OCI-M2 (cell line): ENCODE measurements around the gene NUPR1.
"Not testable (repeated sequence)": the region's sequence is repeated elsewhere in the genome, so short reads cannot be mapped to it uniquely, and the experiment has no call there.

ENCODE experiments used
- DNase-seq: peaks from one replicate; lab custom pipeline; 2025; ENCODE audit not compliant: unreplicated experiment; lab: John Stamatoyannopoulos, UW

NUPR1 gene

GRCh38 chr16:28499854-28500253, 38.9 kb downstream of the NUPR1 start:
- no peak for DNase-seq

- no peak for DNase-seq
Observed at GRCh38 chr16:28498666-28499381, 40.0 kb downstream of the NUPR1 start.

GRCh38 chr16:28497861-28498599, 40.7 kb downstream of the NUPR1 start:
- DNase-seq, result no peak

DNA sequence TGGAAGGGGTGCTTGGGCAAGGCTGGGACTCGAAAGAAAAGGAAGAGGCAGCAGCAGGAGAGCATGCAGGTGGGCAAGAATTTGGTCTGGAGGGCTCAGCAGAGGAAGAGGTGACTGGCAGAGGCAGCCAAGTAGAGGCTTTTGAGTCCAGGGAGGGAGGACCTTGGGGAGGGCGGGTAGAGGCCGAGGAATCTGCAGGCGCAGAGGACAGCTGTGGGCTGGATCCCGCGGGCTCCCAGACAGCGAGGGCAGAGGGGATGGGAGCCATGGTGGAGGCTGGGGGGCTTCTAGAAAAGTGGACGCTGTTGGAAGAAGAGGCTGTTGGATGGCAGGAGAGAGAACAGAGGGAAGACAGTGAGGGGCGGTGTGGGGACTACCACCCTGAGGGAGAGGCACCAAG, 41.4 kb downstream of the NUPR1 start:
- no peak for DNase-seq

- no peak for DNase-seq
Observed at GRCh38 chr16:28496844-28497243, 41.9 kb downstream of the NUPR1 start.

GRCh38 chr16:28495795-28496749, 42.7 kb downstream of the NUPR1 start:
- no peak for DNase-seq

- DNase-seq, result no peak
Observed at GRCh38 chr16:28495098-28495793, 43.5 kb downstream of the NUPR1 start.

DNA sequence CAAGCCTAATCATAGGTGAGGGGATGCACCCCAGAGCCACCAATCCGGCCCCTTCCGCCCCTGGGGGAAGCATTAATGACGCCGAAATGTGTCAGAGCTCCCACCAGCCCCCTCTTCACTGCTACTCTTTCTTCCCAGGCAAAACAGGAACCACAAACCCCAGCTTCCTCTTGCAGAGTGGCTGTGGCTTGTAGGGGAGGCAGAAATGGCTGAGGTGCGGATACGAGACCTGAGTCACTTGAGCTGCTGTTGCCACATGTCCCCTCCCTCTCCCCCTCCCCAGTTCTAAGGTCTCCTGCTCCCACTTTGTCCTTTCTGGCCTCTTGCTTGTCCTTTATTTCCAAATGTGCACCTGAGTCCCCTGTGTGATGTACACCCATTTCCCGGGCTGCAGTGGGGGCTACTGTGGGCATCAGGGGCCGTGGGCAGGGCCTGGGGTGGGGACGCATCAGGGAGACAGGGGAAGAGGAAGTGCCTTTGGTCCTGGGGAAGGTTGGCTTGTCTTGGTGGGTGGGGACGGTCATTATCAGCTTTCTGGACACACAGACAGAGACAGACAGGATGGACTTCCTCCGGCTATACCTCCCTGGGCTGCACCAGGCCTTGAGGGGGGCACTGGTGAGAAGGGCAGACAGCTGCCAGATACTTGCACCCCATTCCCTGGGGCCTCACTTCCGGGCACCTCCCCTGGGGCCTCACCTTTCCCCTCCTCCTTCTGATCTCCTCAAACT, 44.5 kb downstream of the NUPR1 start, which contains the start of gene APOBR:
APOBR (plus strand) TSS at position 523 of the 731 bp plus-strand sequence; CDS start at position 562, 39 bp downstream.
- peak; percentile 57 for DNase-seq

- no peak for DNase-seq
Observed at GRCh38 chr16:28492511-28492910, 46.3 kb downstream of the NUPR1 start.

DNA sequence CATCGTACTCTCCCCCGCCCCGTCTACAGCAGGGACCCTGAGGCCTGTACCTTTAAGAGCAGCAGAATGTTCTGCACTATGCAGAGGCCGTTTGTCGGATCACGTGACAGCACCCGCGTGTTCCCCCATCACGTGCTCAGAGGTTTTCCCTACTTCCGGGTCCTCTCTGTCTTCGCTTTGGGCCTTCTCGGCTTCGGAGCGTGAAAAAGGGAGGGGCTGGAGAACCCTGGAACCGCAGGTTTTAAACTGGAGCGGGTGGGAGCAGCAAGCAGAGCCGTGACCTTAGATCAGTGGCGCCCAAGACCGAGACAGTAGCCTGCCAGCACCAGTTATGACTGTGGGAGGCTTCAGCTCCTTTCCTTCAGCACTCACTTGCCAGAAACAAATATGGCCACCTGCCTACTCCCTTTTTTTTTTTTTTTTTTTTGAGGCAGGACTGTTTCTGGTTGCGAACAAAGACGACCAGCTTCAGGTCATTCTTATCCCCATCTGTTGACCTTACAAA, 46.8 kb downstream of the NUPR1 start, which contains the start of gene CLN3:
CLN3 (minus strand) TSS at position 105 of the 505 bp plus-strand sequence. CDS start 315 bp downstream, outside the sequence.
- DNase-seq, result peak; percentile 39

DNA sequence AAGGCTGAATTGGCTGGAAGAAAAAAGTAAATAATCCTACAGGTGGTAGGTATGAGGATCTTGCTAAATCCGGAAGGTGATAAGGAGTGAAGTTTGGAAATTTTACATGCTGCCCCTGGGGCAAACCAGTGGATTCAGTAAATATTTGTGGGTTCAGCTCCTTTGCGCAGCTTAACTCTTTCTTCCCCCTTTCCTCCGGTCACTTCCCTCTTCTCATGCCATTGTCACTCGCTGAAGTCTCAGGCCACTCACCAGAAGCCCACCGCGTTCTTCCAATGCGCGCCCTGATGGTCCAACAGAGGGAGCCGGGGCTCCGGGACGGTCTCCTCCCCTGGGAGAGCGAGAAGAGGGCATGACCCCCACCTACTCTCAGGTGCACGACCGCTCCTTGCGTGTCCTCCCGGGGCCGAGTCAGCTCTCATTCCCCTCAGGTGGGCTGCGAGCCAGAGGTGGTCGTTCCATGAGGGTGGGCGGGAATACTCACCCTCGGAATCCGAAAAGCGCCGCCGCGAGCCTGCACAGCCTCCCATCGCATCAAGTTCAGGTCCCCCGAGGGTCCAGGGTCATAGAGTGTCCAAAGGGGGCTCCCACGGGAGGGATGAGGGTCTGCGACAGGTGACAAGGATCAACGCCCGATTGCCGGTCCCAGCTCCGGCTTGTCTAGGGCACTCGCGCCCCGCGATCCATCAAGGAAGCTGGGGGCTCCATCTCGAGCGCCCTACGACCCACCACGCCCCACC, 47.4 kb downstream of the NUPR1 start:
- DNase-seq, result no peak

- DNase-seq, result no peak
Observed at GRCh38 chr16:28486266-28486665, 52.5 kb downstream of the NUPR1 start.

DNA sequence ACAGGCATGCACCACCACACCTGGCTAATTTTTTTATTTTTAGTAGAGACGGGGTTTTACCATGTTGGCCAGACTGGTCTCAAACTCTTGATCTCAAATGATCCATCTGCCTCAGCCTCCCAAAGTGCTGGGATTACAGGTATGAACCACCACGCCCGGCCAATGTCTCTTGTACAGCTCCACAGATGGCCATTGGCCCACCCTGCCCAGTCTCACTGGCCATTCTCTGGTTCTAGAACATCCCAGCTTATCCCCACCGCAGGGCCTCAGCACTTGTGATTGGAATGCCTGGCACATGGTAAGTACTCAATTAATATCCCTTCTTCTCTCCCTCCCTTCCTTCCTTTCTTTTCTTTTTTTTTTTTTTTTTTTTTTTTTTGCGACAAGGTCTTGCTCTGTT, 55.4 kb downstream of the NUPR1 start:
- DNase-seq, result not testable (repeated sequence)
